IMR-90 (cell line): ENCODE results near the gene BCL6. TPM values are rescaled to one million over a fixed set of nuclear protein-coding genes. Genes with fewer than 3 reads are reported as not detected.
A peak's percentile ranks its signal among the peaks of the same experiment; 100 is the strongest.

Experiments used
- ATAC-seq: fragments of 200-7000 bp; cut with Tn5 transposase; 2 replicates; pipeline ENCODE4 v1.9.1; 2020; ENCODE audit warnings: low read depth, mild to moderate bottlenecking, moderate library complexity
- BruUV-seq: library from RNA; stranded (reverse); fragments of 400-500 nt; replicated peaks from 2 replicates; lab custom pipeline; 2021; lab: Mats Ljungman, UMichigan
- CTCF ChIA-PET: fragments of 300-600 bp; formaldehyde crosslinking; extraction: SDS; loops from one replicate; lab custom pipeline; 2021; ENCODE audit warnings: antibody characterized with exemption; lab: Yijun Ruan, JAX
- POLR2A ChIA-PET: fragments of 300-600 bp; sonication (Branson Sonifier 250); formaldehyde crosslinking; loops from one replicate; lab custom pipeline; 2022; ENCODE audit warnings: antibody characterized with exemption; ENCODE audit not compliant: unreplicated experiment; lab: Charles Lee
- DNase-seq: peaks from one replicate; pipeline ENCODE4 v3.0.0; 2013
- H2AFZ ChIP-seq: replicated peaks from 2 replicates; pipeline ENCODE3; 2013; ENCODE audit warnings: low read length, mild to moderate bottlenecking; ENCODE audit not compliant: poor library complexity
- H2AK5ac ChIP-seq: 2 replicates; pipeline ENCODE4 v1.6.1; 2013; ENCODE audit warnings: low read depth, low read length, inconsistent platforms
- H2AK9ac ChIP-seq: replicated peaks from 2 replicates; pipeline ENCODE3; 2013; ENCODE audit warnings: mild to moderate bottlenecking, low read depth, low read length, moderate library complexity; ENCODE audit not compliant: poor library complexity
- H2BK120ac ChIP-seq: 2 replicates; pipeline ENCODE4 v1.6.1; 2013; ENCODE audit warnings: low read depth, low read length, inconsistent platforms
- H2BK15ac ChIP-seq: 3 replicates; pipeline ENCODE4 v1.6.1; 2013; ENCODE audit warnings: low read depth, low read length, inconsistent platforms
- H2BK20ac ChIP-seq: 2 replicates; pipeline ENCODE4 v1.6.1; 2013; ENCODE audit warnings: low read depth, mild to moderate bottlenecking, inconsistent platforms, low read length, moderate library complexity
- H2BK5ac ChIP-seq: 2 replicates; pipeline ENCODE4 v1.6.1; 2013; ENCODE audit warnings: mild to moderate bottlenecking, low read depth, low read length, inconsistent platforms; ENCODE audit not compliant: poor library complexity, severe bottlenecking
- H3K14ac ChIP-seq: replicated peaks from 2 replicates; pipeline ENCODE4 v1.6.1; 2013; ENCODE audit warnings: low read depth, low read length, inconsistent platforms
- H3K18ac ChIP-seq: 2 replicates; pipeline ENCODE4 v1.6.1; 2013; ENCODE audit warnings: low read depth, low read length, control low read depth
- H3K23ac ChIP-seq: 2 replicates; pipeline ENCODE4 v1.6.1; 2013; ENCODE audit warnings: low read depth, low read length, inconsistent platforms
- H3K27ac ChIP-seq: 2 replicates; pipeline ENCODE4 v1.5.1; 2013; ENCODE audit warnings: mild to moderate bottlenecking, control low read depth, low read length; ENCODE audit not compliant: insufficient read depth
- H3K27me3 ChIP-seq: 2 replicates; pipeline ENCODE4 v1.6.1; 2013; ENCODE audit warnings: low read length; ENCODE audit not compliant: control insufficient read depth, insufficient read depth
- H3K36me3 ChIP-seq: 2 replicates; pipeline ENCODE4 v1.6.1; 2013; ENCODE audit warnings: low read length, mixed read lengths; ENCODE audit not compliant: control insufficient read depth, insufficient read depth
- H3K4ac ChIP-seq: 2 replicates; pipeline ENCODE4 v1.6.1; 2013; ENCODE audit warnings: low read depth, low read length, inconsistent platforms
- H3K4me1 ChIP-seq: 2 replicates; pipeline ENCODE4 v1.6.1; 2013; ENCODE audit warnings: low read length, mixed read lengths; ENCODE audit not compliant: control insufficient read depth, insufficient read depth
- H3K4me2 ChIP-seq: 2 replicates; pipeline ENCODE4 v1.6.1; 2013; ENCODE audit warnings: low read depth, mild to moderate bottlenecking, control low read depth, low read length, moderate library complexity
- H3K4me3 ChIP-seq: 2 replicates; pipeline ENCODE4 v1.5.1; 2013; ENCODE audit warnings: low read depth, mild to moderate bottlenecking, control low read depth, low read length, moderate library complexity; ENCODE audit not compliant: insufficient read depth
- H3K56ac ChIP-seq: 2 replicates; pipeline ENCODE4 v1.6.1; 2013; ENCODE audit warnings: low read length, inconsistent platforms; ENCODE audit not compliant: insufficient read depth; ENCODE audit errors: extremely low read depth
- H3K79me1 ChIP-seq, 2 experiments: 2 replicates each; pipeline ENCODE4 v1.6.1; 2013; ENCODE audit warnings: low read length in 2 of 2, inconsistent platforms in 1 of 2, low read depth in 1 of 2
- H3K9ac ChIP-seq: 2 replicates; pipeline ENCODE4 v1.6.1; 2013; ENCODE audit warnings: low read depth, low read length, control low read depth
- H3K9me1 ChIP-seq: 2 replicates; pipeline ENCODE4 v1.6.1; 2013; ENCODE audit warnings: low read length, inconsistent platforms; ENCODE audit not compliant: insufficient read depth
- H3K9me3 ChIP-seq: 2 replicates; pipeline ENCODE4 v1.6.1; 2013; ENCODE audit warnings: low read length; ENCODE audit not compliant: control insufficient read depth, insufficient read depth
- H4K20me1 ChIP-seq: 2 replicates; pipeline ENCODE4 v1.6.1; 2013; ENCODE audit warnings: low read length, inconsistent platforms; ENCODE audit not compliant: insufficient read depth
- H4K5ac ChIP-seq: 2 replicates; pipeline ENCODE4 v1.6.1; 2013; ENCODE audit warnings: mild to moderate bottlenecking, low read depth, low read length, control low read depth
- H4K8ac ChIP-seq, 2 experiments: 2 replicates each; pipeline ENCODE4 v1.6.1; 2013; ENCODE audit warnings: low read depth in 2 of 2, low read length in 2 of 2, control low read depth in 1 of 2, inconsistent platforms in 1 of 2
- H4K91ac ChIP-seq: 2 replicates; pipeline ENCODE4 v1.6.1; 2013; ENCODE audit warnings: low read depth, low read length, inconsistent platforms; ENCODE audit not compliant: insufficient read depth
- CEBPB ChIP-seq: IDR thresholded peaks from 2 replicates; pipeline ENCODE4 v1.6.1; 2012; ENCODE audit warnings: low read depth, low read length, improper control_type of control experiment
- SMC3 ChIP-seq: fragments of 150-350 bp; IDR thresholded peaks from 2 replicates; pipeline ENCODE4 v1.6.1; 2016; ENCODE audit warnings: low read depth, mild to moderate bottlenecking, antibody characterized with exemption, low read length, moderate library complexity
- WGBS, 2 experiments: methylation state at CpG; one replicate each; pipeline versions ENCODE4 v1.1.5 to v1.1.7; 2013; ENCODE audit warnings: missing lambda C conversion rate in 2 of 2; ENCODE audit not compliant: insufficient read length in 1 of 2; ENCODE audit errors: extremely low coverage in 2 of 2; 5-methylcytosine and 5-hydroxymethylcytosine counted together
- dilution Hi-C: fragments of 300-500 bp; cut with HindIII; formaldehyde crosslinking; loops from one replicate; pipeline ENCODE4 v1.14.3; 2018; ENCODE audit warnings: low sequenced_read_pairs; ENCODE audit not compliant: unreplicated experiment
- in situ Hi-C: fragments of 300-500 bp; cut with MboI; formaldehyde crosslinking; loops from 3 replicates; pipeline ENCODE4 v1.14.3; 2019; ENCODE audit warnings: low sequenced_read_pairs, inconsistent platforms, mixed read lengths
- intact Hi-C: fragments of 100-400 bp; cut with micrococcal nuclease; formaldehyde crosslinking; loops from 2 replicates; pipeline ENCODE4 v1.10.0; 2022
- polyA plus RNA-seq, 3 experiments: library from polyadenylated mRNA; depleted of rRNA; stranded (reverse); fragments of >200 nt; gene quantifications; 2 replicates each; pipeline ENCODE4 v1.2.3, GENCODE V29; 2012; ENCODE audit warnings: low replicate concordance in 1 of 3
- total RNA-seq: library from RNA; depleted of rRNA; stranded (reverse); fragments of >200 nt; gene quantifications from 2 replicates; pipeline ENCODE4 v1.2.3, GENCODE V29; 2012

Gene BCL6
- total and polyA plus RNA-seq, 2 of the 4 experiments (the other 2 are of a cell fraction): 19.7 to 22.6 TPM

DNA sequence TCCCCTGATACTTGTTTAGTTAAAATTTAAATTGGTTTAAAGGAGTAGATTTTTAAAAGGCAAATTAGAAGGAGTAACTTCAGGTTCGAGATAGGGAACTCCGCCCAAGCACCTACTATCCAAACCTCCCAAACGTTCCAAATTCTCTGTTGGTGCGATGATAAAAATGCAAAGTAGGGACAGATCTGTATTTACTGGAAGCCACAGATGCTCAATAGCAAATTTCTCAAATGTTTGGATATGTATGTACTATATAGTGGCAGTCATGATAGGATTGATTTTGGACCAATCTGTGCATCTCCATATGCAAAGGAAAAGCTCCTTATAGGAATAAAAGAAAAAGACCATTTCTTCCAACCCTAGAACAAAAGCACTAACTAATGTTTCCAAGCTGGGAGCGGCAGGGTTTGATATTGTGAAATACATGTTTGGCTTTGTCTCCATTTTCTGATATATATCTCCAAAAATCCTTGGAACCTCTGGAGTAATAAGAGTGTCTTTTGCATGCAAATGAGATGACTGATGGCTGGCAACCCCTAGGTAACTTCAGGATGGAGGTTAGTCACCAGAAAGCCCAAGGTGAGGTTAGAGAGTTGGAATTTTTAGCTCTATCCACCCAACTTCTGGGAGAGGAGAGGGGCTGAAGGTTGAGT lies 58.5 kb downstream of the BCL6 start:
- WGBS, 2 experiments: no CpG with 5 or more reads among the region's 5 CpGs
- H3K14ac ChIP-seq: no peak overlapping the region
- H3K9me3 ChIP-seq: peaks cover 7% of the 10 kb centered on the region; the same call in 1 of the 2 replicates
- TF ChIP-seq SMC3 (no peak), CEBPB (peak; percentile 58; the same call in 1 of the 2 replicates)
- ChIA-PET POLR2A (no interaction called here), CTCF (interaction anchor here (1.0 to 1.5 kb wide), 3 partner anchors 12 to 367 kb away, joined by 3 to 7 read pairs (median 3); no protein-coding TSS in a partner anchor)
- DNase-seq (no peak), ATAC-seq (no peak)
- no peak overlapping the region for H3K4ac ChIP-seq
- no peaks in the 10 kb centered on the region for H4K20me1 ChIP-seq
- H3K9me1 ChIP-seq: no peaks in the 10 kb centered on the region
- H2AFZ ChIP-seq: no peak overlapping the region
- no peak overlapping the region for H4K5ac ChIP-seq
- H3K4me3 ChIP-seq: no peak overlapping the region
- no peak overlapping the region for H4K8ac ChIP-seq
- no peak overlapping the region for H2BK120ac ChIP-seq
- no peaks in the 10 kb centered on the region for H3K4me1 ChIP-seq
- no peak overlapping the region for H3K23ac ChIP-seq
- no peak overlapping the region for H2AK9ac ChIP-seq
- no TSS peak for BruUV-seq
- no peaks in the 10 kb centered on the region for H3K79me1 ChIP-seq
- no peak overlapping the region for H2BK5ac ChIP-seq
- H2AK5ac ChIP-seq: no peak overlapping the region
- no peak overlapping the region for H3K4me2 ChIP-seq
- peaks cover 14% of the 10 kb centered on the region for H3K27me3 ChIP-seq
- no peak overlapping the region for H3K9ac ChIP-seq
- no peak overlapping the region for H3K27ac ChIP-seq
- in situ Hi-C loops (no loop called here), intact Hi-C loops (no loop called here), dilution Hi-C loops (loop anchor here (25.0 kb wide), 2 partner anchors 374 to 474 kb away; no protein-coding TSS in a partner anchor)
- no peak overlapping the region for H2BK20ac ChIP-seq
- no peak overlapping the region for H3K18ac ChIP-seq
- H3K56ac ChIP-seq: no peak overlapping the region
- H2BK15ac ChIP-seq: no peak overlapping the region
- H4K91ac ChIP-seq: no peak overlapping the region
- H3K36me3 ChIP-seq: no peaks in the 10 kb centered on the region
